Central memory CD8-positive, alpha-beta T cell (primary cell): ENCODE results near the gene SCAMP1.

Experiments
- ATAC-seq: fragments of 150-1000 bp; cut with Tn5 transposase; replicated peaks from 2 replicates; pipeline ENCODE4 v1.10.0; 2022; ENCODE audit warnings: mild to moderate bottlenecking, moderate FRiP score, moderate number of reproducible peaks; ENCODE audit not compliant: poor library complexity, severe bottlenecking; ENCODE audit errors: extremely low read depth
- DNase-seq, 2 donors: peaks; one replicate each; pipeline ENCODE4 v3.0.0; 2021; ENCODE audit warnings: low spot score in 2 of 2
- H3K27ac Mint-ChIP-seq: one replicate; pipeline ENCODE4 v1.8.0; 2022; ENCODE audit warnings: low read depth, mild to moderate bottlenecking, moderate library complexity, mixed read lengths
- H3K27me3 Mint-ChIP-seq: one replicate; pipeline ENCODE4 v1.8.0; 2022; ENCODE audit warnings: mixed read lengths
- H3K36me3 Mint-ChIP-seq: one replicate; pipeline ENCODE4 v1.8.0; 2022; ENCODE audit warnings: mild to moderate bottlenecking, moderate library complexity, mixed read lengths; ENCODE audit not compliant: insufficient read depth
- H3K4me1 Mint-ChIP-seq: one replicate; pipeline ENCODE4 v1.8.0; 2022; ENCODE audit warnings: mixed read lengths
- H3K4me3 Mint-ChIP-seq: one replicate; pipeline ENCODE4 v1.8.0; 2022; ENCODE audit warnings: mild to moderate bottlenecking, moderate library complexity, mixed read lengths
- H3K9me3 Mint-ChIP-seq: one replicate; pipeline ENCODE4 v1.8.0; 2022; ENCODE audit warnings: mixed read lengths

The SCAMP1 gene

GRCh38 chr5:78492224-78492623, 131.8 kb downstream of the SCAMP1 start:
- Mint-ChIP-seq H3K9me3 (no peaks in the 10 kb centered on the region), H3K4me3 (no peak overlapping the region), H3K4me1 (no peaks in the 10 kb centered on the region), H3K36me3 (peaks cover 6% of the 10 kb centered on the region), H3K27me3 (peaks cover 9% of the 10 kb centered on the region), H3K27ac (no peak overlapping the region)
- ATAC-seq (no peak), DNase-seq (no peak)

GRCh38 chr5:78492650-78493049, 132.2 kb downstream of the SCAMP1 start:
- H3K27ac Mint-ChIP-seq = no peak overlapping the region
- H3K36me3 Mint-ChIP-seq = peaks cover 6% of the 10 kb centered on the region
- H3K4me3 Mint-ChIP-seq = no peak overlapping the region

GRCh38 chr5:78495800-78496199, 135.4 kb downstream of the SCAMP1 start:
- no peaks in the 10 kb centered on the region for H3K9me3 Mint-ChIP-seq
- peaks cover 1% of the 10 kb centered on the region for H3K36me3 Mint-ChIP-seq
- H3K27me3 Mint-ChIP-seq = peaks cover 45% of the 10 kb centered on the region
- no peak overlapping the region for H3K4me3 Mint-ChIP-seq
- ATAC-seq (no peak), DNase-seq (no peak)
- H3K27ac Mint-ChIP-seq = no peak overlapping the region
- no peaks in the 10 kb centered on the region for H3K4me1 Mint-ChIP-seq

More at GRCh38 chr5:78492650-78493049, 132.2 kb downstream of the SCAMP1 start:
- Mint-ChIP-seq H3K9me3 (no peaks in the 10 kb centered on the region), H3K27me3 (peaks cover 14% of the 10 kb centered on the region), H3K4me1 (no peaks in the 10 kb centered on the region)
- no peak for ATAC-seq
- no peak for DNase-seq

- ATAC-seq (no peak), DNase-seq (no peak)
- Mint-ChIP-seq H3K4me3 (no peak overlapping the region), H3K4me1 (no peaks in the 10 kb centered on the region), H3K27me3 (peaks cover 51% of the 10 kb centered on the region), H3K9me3 (no peaks in the 10 kb centered on the region), H3K27ac (no peak overlapping the region), H3K36me3 (peaks cover 1% of the 10 kb centered on the region)
Observed at GRCh38 chr5:78496373-78496772, 136.0 kb downstream of the SCAMP1 start.

- Mint-ChIP-seq H3K4me3 (no peak overlapping the region), H3K36me3 (peaks cover 1% of the 10 kb centered on the region), H3K27me3 (peaks cover 66% of the 10 kb centered on the region), H3K4me1 (no peaks in the 10 kb centered on the region), H3K9me3 (no peaks in the 10 kb centered on the region), H3K27ac (no peak overlapping the region)
- no peak for DNase-seq
- ATAC-seq = no peak
Observed at GRCh38 chr5:78497573-78498533, 137.4 kb downstream of the SCAMP1 start.

- Mint-ChIP-seq H3K36me3 (peaks cover 1% of the 10 kb centered on the region), H3K4me3 (no peak overlapping the region), H3K27ac (no peak overlapping the region), H3K27me3 (peaks cover 82% of the 10 kb centered on the region), H3K9me3 (no peaks in the 10 kb centered on the region), H3K4me1 (no peaks in the 10 kb centered on the region)
- ATAC-seq (no peak), DNase-seq (no peak)
Observed at GRCh38 chr5:78499485-78499884, 139.1 kb downstream of the SCAMP1 start.

GRCh38 chr5:78500028-78500427, 139.6 kb downstream of the SCAMP1 start:
- H3K27ac Mint-ChIP-seq = no peak overlapping the region
- no peak overlapping the region for H3K4me3 Mint-ChIP-seq
- ATAC-seq (no peak), DNase-seq (no peak)
- peaks cover 87% of the 10 kb centered on the region for H3K27me3 Mint-ChIP-seq
- no peaks in the 10 kb centered on the region for H3K9me3 Mint-ChIP-seq
- no peaks in the 10 kb centered on the region for H3K4me1 Mint-ChIP-seq
- peaks cover 1% of the 10 kb centered on the region for H3K36me3 Mint-ChIP-seq

- Mint-ChIP-seq H3K27ac (no peak overlapping the region), H3K27me3 (peaks cover 93% of the 10 kb centered on the region), H3K4me3 (no peak overlapping the region), H3K36me3 (peaks cover 1% of the 10 kb centered on the region), H3K4me1 (no peaks in the 10 kb centered on the region), H3K9me3 (no peaks in the 10 kb centered on the region)
- DNase-seq (no peak), ATAC-seq (no peak)
Observed at GRCh38 chr5:78500871-78501270, 140.5 kb downstream of the SCAMP1 start.

- no peak for ATAC-seq
Observed at GRCh38 chr5:78501411-78502352, 141.3 kb downstream of the SCAMP1 start.

GRCh38 chr5:78503958-78504653, 143.7 kb downstream of the SCAMP1 start:
- H3K36me3 Mint-ChIP-seq = no peaks in the 10 kb centered on the region
- DNase-seq (no peak), ATAC-seq (no peak)
- H3K4me1 Mint-ChIP-seq = peaks cover 3% of the 10 kb centered on the region
- H3K9me3 Mint-ChIP-seq = no peaks in the 10 kb centered on the region
- H3K4me3 Mint-ChIP-seq = no peak overlapping the region
- no peak overlapping the region for H3K27ac Mint-ChIP-seq
- peaks cover 95% of the 10 kb centered on the region for H3K27me3 Mint-ChIP-seq

More at GRCh38 chr5:78501411-78502352, 141.3 kb downstream of the SCAMP1 start:
- no peaks in the 10 kb centered on the region for H3K36me3 Mint-ChIP-seq
- no peaks in the 10 kb centered on the region for H3K9me3 Mint-ChIP-seq
- DNase-seq = no peak
- no peak overlapping the region for H3K4me3 Mint-ChIP-seq
- H3K27me3 Mint-ChIP-seq = peaks cover 95% of the 10 kb centered on the region
- H3K4me1 Mint-ChIP-seq = no peaks in the 10 kb centered on the region
- H3K27ac Mint-ChIP-seq = no peak overlapping the region

- DNase-seq (no peak), ATAC-seq (no peak)
- Mint-ChIP-seq H3K9me3 (no peaks in the 10 kb centered on the region), H3K27ac (no peak overlapping the region), H3K27me3 (peaks cover 95% of the 10 kb centered on the region), H3K36me3 (no peaks in the 10 kb centered on the region), H3K4me1 (peaks cover 11% of the 10 kb centered on the region), H3K4me3 (no peak overlapping the region)
Observed at GRCh38 chr5:78504704-78505677, 144.6 kb downstream of the SCAMP1 start.
